HEK293 (cell line): Measurements from ENCODE around the gene PKNOX1.

Experiments
- CTCF ChIA-PET: fragments of 350-600 bp; formaldehyde crosslinking; extraction: SDS; loops from one replicate; lab custom pipeline; 2021; ENCODE audit warnings: antibody characterized with exemption; lab: Yijun Ruan, JAX
- POLR2A ChIA-PET: fragments of 300-600 bp; formaldehyde crosslinking; extraction: SDS; loops from one replicate; lab custom pipeline; 2020; ENCODE audit warnings: antibody characterized with exemption, inconsistent platforms; lab: Yijun Ruan, JAX
- H3K27ac ChIP-seq: fragments of 200-500 bp; sonication (Bioruptor generic); 2 replicates; pipeline ENCODE4 v1.5.1; 2014; ENCODE audit warnings: low read depth, low read length, control low read depth, inconsistent platforms; ENCODE audit errors: extremely low read depth
- H3K36me3 ChIP-seq, 2 experiments: fragments of 200-500 bp in 1 of 2; sonication (Bioruptor generic) in 1 of 2; 1 replicate in 1 of 2; 2 replicates in 1 of 2; pipeline ENCODE4 v1.5.1; 2014 to 2017; ENCODE audit warnings: inconsistent platforms in 2 of 2, low read length in 2 of 2; ENCODE audit not compliant: control insufficient read depth in 2 of 2, insufficient read depth in 1 of 2
- H3K4me1 ChIP-seq: fragments of 200-500 bp; sonication (Bioruptor generic); 2 replicates; pipeline ENCODE4 v1.5.1; 2014; ENCODE audit warnings: mild to moderate bottlenecking, low read length, inconsistent platforms; ENCODE audit not compliant: control insufficient read depth, insufficient read depth
- H3K4me3 ChIP-seq: 2 replicates; pipeline ENCODE4 v1.5.1; 2011; ENCODE audit warnings: low read depth, mild to moderate bottlenecking, control low read depth, low read length, moderate library complexity
- H3K9me3 ChIP-seq: fragments of 200-500 bp; sonication (Bioruptor generic); 2 replicates; pipeline ENCODE4 v1.5.1; 2014; ENCODE audit warnings: low read depth, low read length, inconsistent platforms; ENCODE audit not compliant: control insufficient read depth, insufficient read depth
- ELK4 ChIP-seq: IDR thresholded peaks from 2 replicates; pipeline ENCODE4 v1.6.1; 2011; ENCODE audit warnings: mild to moderate bottlenecking, low read depth, low read length, borderline replicate concordance
- HOXD13 ChIP-seq: sonication (generic); formaldehyde crosslinking; IDR thresholded peaks from 2 replicates; pipeline ENCODE4 v1.8.0; 2022; ENCODE audit warnings: missing genetic modification reagents, borderline replicate concordance
- SALL2 ChIP-seq: fragments of 450-650 bp; formaldehyde crosslinking; IDR thresholded peaks from 2 replicates; pipeline ENCODE4 v1.5.0; 2017; ENCODE audit warnings: missing biosample characterization, mild to moderate bottlenecking, missing genetic modification characterization, borderline replicate concordance
- ZBTB21 ChIP-seq: fragments of 450-650 bp; formaldehyde crosslinking; IDR thresholded peaks from 2 replicates; pipeline ENCODE4 v1.5.1; 2017; ENCODE audit warnings: missing biosample characterization, missing genetic modification characterization
- ZBTB26 ChIP-seq: fragments of 450-650 bp; formaldehyde crosslinking; optimal IDR thresholded peaks from 2 replicates; pipeline ENCODE3; 2016; ENCODE audit warnings: missing biosample characterization, mild to moderate bottlenecking, missing genetic modification characterization
- ZBTB48 ChIP-seq: fragments of 450-650 bp; formaldehyde crosslinking; IDR thresholded peaks from 2 replicates; pipeline ENCODE4 v1.5.1; 2016; ENCODE audit warnings: missing biosample characterization, missing genetic modification characterization
- ZNF146 ChIP-seq: fragments of 450-650 bp; formaldehyde crosslinking; IDR thresholded peaks from 2 replicates; pipeline ENCODE4 v1.5.1; 2016; ENCODE audit warnings: missing biosample characterization, missing genetic modification characterization
- ZNF202 ChIP-seq: fragments of 450-650 bp; formaldehyde crosslinking; IDR thresholded peaks from 2 replicates; pipeline ENCODE4 v1.5.1; 2016; ENCODE audit warnings: missing biosample characterization, missing genetic modification characterization, borderline replicate concordance
- ZNF211 ChIP-seq: fragments of 450-650 bp; formaldehyde crosslinking; IDR thresholded peaks from 2 replicates; pipeline ENCODE4 v1.5.1; 2016; ENCODE audit warnings: low read depth, missing biosample characterization, missing genetic modification characterization
- ZNF266 ChIP-seq: fragments of 450-650 bp; formaldehyde crosslinking; IDR thresholded peaks from 2 replicates; pipeline ENCODE4 v1.5.1; 2016; ENCODE audit warnings: missing biosample characterization, missing genetic modification characterization, low read depth
- ZNF324 ChIP-seq: fragments of 450-650 bp; formaldehyde crosslinking; IDR thresholded peaks from 2 replicates; pipeline ENCODE4 v1.5.1; 2016; ENCODE audit warnings: missing biosample characterization, missing genetic modification characterization
- ZNF354C ChIP-seq: fragments of 450-650 bp; formaldehyde crosslinking; IDR thresholded peaks from 2 replicates; pipeline ENCODE4 v1.5.1; 2016; ENCODE audit warnings: missing biosample characterization, missing genetic modification characterization, low read depth, borderline replicate concordance
- ZNF629 ChIP-seq: fragments of 450-650 bp; formaldehyde crosslinking; IDR thresholded peaks from 2 replicates; pipeline ENCODE4 v1.5.1; 2017; ENCODE audit warnings: missing biosample characterization, missing genetic modification characterization
- ZNF658 ChIP-seq: fragments of 450-650 bp; formaldehyde crosslinking; IDR thresholded peaks from 2 replicates; pipeline ENCODE4; 2016; ENCODE audit warnings: missing biosample characterization, missing genetic modification characterization
- ZNF664 ChIP-seq: fragments of 450-650 bp; formaldehyde crosslinking; IDR thresholded peaks from 2 replicates; pipeline ENCODE4 v1.5.1; 2016; ENCODE audit warnings: missing biosample characterization, missing genetic modification characterization
- ZNF830 ChIP-seq: fragments of 450-650 bp; IDR thresholded peaks from 2 replicates; pipeline ENCODE4 v1.5.0; 2018; ENCODE audit warnings: missing biosample characterization, missing genetic modification characterization, low read depth, mild to moderate bottlenecking, moderate library complexity
- TF ChIP-seq, protein P1 (sequence below): fragments of 450-650 bp; formaldehyde crosslinking; IDR thresholded peaks from 2 replicates; pipeline ENCODE4 v1.5.1; 2016; ENCODE audit warnings: missing biosample characterization, missing genetic modification characterization
- TF ChIP-seq, protein P2 (sequence below): fragments of 450-650 bp; formaldehyde crosslinking; IDR thresholded peaks from 2 replicates; pipeline ENCODE4 v1.5.1; 2016; ENCODE audit warnings: missing biosample characterization, missing genetic modification characterization
- TF ChIP-seq, protein P3 (sequence below): fragments of 450-650 bp; formaldehyde crosslinking; IDR thresholded peaks from 2 replicates; pipeline ENCODE4 v1.5.1; 2016; ENCODE audit warnings: missing biosample characterization, missing genetic modification characterization, low read depth
- TF ChIP-seq, protein P4 (sequence below): fragments of 450-650 bp; IDR thresholded peaks from 2 replicates; pipeline ENCODE4 v1.5.1; 2018; ENCODE audit warnings: missing biosample characterization, mild to moderate bottlenecking, missing genetic modification characterization

Gene PKNOX1

DNA sequence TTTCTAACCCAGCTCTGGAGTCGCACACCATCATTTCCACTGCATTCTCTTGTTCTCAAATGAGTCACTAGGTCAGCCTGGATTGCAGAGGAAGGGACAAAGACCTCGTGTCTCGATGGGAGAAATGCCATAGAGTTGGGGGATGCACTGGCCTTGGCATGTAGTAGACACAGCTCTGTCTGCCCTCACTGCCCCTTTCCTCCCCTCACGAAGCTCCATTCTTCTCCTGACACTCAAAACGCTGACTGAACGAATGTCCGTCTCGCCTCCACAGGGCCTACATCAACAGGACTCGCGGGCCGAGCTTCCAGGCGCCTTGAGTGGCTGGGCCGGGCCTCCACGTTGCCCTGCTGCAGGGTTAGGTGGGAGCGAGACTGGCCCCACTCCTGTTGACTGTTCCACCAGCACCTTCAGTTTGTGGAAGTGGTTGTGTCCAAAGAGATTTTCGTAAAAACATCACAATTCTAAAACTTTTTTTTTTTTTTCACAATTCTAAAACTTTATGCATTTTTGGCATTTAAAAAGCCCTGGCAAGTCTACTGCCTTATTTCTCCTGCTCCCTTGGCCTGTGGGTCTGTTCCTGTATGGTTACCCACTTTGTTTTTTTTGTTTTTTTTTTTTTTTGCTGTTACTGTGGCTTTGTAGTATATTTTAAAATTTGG, 18.8 kb downstream of the PKNOX1 start:
- ChIA-PET CTCF (no interaction called here), POLR2A (interaction anchor here (0.8 to 2.0 kb wide), 4 partner anchors 10 to 736 kb away, joined by 3 to 23 read pairs (median 8); partner anchors contain the start of gene PKNOX1)
- no peaks in the 10 kb centered on the region; a peak in 1 of 3 replicates for H3K36me3 ChIP-seq

DNA sequence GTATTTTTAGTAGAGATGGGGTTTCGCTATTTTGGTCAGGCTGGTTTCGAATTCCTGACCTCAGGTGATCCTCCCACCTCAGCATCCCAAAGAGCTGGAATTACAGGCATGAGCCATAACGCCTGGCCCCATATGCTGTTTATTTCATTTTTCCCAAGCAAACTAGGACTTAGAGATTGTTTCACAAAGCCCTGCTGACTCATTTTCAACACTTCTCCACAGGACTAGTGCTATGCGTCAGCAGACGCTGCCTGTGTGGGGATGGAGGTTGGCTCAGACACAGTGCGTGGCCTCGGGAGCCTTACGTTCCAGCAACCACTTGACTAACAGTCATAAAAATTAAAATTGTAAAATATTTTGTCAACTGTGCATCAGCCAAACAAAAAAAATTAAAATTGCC, 22.7 kb downstream of the PKNOX1 start:
- POLR2A ChIA-PET: interaction anchor here (1.4 kb wide), 1 partner anchor 105 kb away, joined by 3 read pairs; the partner anchor contains the start of gene NDUFV3
- Histone ChIP-seq H3K36me3 (no peaks in the 10 kb centered on the region), H3K9me3 (no peaks in the 10 kb centered on the region), H3K4me3 (no peak overlapping the region), H3K27ac (no peak overlapping the region), H3K4me1 (no peaks in the 10 kb centered on the region)
- CTCF ChIA-PET: no interaction called here
- TF ChIP-seq, protein P1, sequence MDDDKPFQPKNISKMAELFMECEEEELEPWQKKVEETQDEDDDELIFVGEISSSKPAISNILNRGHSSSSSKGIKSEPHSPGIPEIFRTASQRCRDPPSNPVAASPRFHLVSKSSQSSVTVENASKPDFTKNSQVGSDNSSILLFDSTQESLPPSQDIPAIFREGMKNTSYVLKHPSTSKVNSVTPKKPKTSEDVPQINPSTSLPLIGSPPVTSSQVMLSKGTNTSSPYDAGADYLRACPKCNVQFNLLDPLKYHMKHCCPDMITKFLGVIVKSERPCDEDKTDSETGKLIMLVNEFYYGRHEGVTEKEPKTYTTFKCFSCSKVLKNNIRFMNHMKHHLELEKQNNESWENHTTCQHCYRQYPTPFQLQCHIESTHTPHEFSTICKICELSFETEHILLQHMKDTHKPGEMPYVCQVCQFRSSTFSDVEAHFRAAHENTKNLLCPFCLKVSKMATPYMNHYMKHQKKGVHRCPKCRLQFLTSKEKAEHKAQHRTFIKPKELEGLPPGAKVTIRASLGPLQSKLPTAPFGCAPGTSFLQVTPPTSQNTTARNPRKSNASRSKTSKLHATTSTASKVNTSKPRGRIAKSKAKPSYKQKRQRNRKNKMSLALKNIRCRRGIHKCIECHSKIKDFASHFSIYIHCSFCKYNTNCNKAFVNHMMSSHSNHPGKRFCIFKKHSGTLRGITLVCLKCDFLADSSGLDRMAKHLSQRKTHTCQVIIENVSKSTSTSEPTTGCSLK (tag by site-specific recombination): no peak
- TF ChIP-seq ZNF266 (tag by site-specific recombination): no peak
- no peak for TF ChIP-seq ZBTB48 (tag by site-specific recombination)
- TF ChIP-seq ZNF830 (tag by site-specific recombination): no peak
- TF ChIP-seq ZNF658: no peak
- no peak for TF ChIP-seq ZBTB26 (tag by site-specific recombination)
- no peak for TF ChIP-seq ZNF202 (tag by site-specific recombination)
- no peak for TF ChIP-seq ZNF146 (tag by site-specific recombination)
- TF ChIP-seq, protein P2, sequence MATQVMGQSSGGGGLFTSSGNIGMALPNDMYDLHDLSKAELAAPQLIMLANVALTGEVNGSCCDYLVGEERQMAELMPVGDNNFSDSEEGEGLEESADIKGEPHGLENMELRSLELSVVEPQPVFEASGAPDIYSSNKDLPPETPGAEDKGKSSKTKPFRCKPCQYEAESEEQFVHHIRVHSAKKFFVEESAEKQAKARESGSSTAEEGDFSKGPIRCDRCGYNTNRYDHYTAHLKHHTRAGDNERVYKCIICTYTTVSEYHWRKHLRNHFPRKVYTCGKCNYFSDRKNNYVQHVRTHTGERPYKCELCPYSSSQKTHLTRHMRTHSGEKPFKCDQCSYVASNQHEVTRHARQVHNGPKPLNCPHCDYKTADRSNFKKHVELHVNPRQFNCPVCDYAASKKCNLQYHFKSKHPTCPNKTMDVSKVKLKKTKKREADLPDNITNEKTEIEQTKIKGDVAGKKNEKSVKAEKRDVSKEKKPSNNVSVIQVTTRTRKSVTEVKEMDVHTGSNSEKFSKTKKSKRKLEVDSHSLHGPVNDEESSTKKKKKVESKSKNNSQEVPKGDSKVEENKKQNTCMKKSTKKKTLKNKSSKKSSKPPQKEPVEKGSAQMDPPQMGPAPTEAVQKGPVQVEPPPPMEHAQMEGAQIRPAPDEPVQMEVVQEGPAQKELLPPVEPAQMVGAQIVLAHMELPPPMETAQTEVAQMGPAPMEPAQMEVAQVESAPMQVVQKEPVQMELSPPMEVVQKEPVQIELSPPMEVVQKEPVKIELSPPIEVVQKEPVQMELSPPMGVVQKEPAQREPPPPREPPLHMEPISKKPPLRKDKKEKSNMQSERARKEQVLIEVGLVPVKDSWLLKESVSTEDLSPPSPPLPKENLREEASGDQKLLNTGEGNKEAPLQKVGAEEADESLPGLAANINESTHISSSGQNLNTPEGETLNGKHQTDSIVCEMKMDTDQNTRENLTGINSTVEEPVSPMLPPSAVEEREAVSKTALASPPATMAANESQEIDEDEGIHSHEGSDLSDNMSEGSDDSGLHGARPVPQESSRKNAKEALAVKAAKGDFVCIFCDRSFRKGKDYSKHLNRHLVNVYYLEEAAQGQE (tag by site-specific recombination): no peak
- no peak for TF ChIP-seq ELK4
- TF ChIP-seq ZNF664 (tag by site-specific recombination): no peak
- TF ChIP-seq HOXD13 (CRISPR knock-in tag): no peak
- TF ChIP-seq SALL2 (tag by site-specific recombination): no peak
- no peak for TF ChIP-seq ZNF211 (tag by site-specific recombination)
- no peak for TF ChIP-seq ZBTB21 (tag by site-specific recombination)
- no peak for TF ChIP-seq ZNF354C (tag by site-specific recombination)
- TF ChIP-seq ZNF629 (tag by site-specific recombination): no peak
- TF ChIP-seq, protein P3, sequence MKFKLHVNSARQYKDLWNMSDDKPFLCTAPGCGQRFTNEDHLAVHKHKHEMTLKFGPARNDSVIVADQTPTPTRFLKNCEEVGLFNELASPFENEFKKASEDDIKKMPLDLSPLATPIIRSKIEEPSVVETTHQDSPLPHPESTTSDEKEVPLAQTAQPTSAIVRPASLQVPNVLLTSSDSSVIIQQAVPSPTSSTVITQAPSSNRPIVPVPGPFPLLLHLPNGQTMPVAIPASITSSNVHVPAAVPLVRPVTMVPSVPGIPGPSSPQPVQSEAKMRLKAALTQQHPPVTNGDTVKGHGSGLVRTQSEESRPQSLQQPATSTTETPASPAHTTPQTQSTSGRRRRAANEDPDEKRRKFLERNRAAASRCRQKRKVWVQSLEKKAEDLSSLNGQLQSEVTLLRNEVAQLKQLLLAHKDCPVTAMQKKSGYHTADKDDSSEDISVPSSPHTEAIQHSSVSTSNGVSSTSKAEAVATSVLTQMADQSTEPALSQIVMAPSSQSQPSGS: no peak
- no peak for TF ChIP-seq ZNF324 (tag by site-specific recombination)

More for the DNA sequence above, 18.8 kb downstream of the PKNOX1 start:
- H3K27ac ChIP-seq: no peak overlapping the region
- TF ChIP-seq, protein P4, sequence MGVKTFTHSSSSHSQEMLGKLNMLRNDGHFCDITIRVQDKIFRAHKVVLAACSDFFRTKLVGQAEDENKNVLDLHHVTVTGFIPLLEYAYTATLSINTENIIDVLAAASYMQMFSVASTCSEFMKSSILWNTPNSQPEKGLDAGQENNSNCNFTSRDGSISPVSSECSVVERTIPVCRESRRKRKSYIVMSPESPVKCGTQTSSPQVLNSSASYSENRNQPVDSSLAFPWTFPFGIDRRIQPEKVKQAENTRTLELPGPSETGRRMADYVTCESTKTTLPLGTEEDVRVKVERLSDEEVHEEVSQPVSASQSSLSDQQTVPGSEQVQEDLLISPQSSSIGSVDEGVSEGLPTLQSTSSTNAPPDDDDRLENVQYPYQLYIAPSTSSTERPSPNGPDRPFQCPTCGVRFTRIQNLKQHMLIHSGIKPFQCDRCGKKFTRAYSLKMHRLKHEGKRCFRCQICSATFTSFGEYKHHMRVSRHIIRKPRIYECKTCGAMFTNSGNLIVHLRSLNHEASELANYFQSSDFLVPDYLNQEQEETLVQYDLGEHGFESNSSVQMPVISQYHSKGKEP (tag by site-specific recombination): no peak
- H3K9me3 ChIP-seq: no peaks in the 10 kb centered on the region
- no peaks in the 10 kb centered on the region for H3K4me1 ChIP-seq
- H3K4me3 ChIP-seq: no peak overlapping the region
